Hepatic stellate cell (primary cell): ENCODE results near the gene CFAP45.

Experiments
- DNase-seq: peaks from one replicate; pipeline ENCODE4 v3.0.0; 2011; ENCODE audit warnings: low spot score

The CFAP45 gene

GRCh38 chr1:159900086-159900680 is at the start of gene CFAP45:
TSS of gene CFAP45 (minus strand) at chr1:159900165. CDS start at chr1:159900098, 67 bp downstream.
- DNase-seq, result peak; percentile 90

- no peak for DNase-seq
Measured at GRCh38 chr1:159949123-159949522, 49.2 kb upstream of the CFAP45 start.

GRCh38 chr1:159947942-159948341 is 48.0 kb upstream of the CFAP45 start:
- DNase-seq, result no peak

GRCh38 chr1:159946242-159947187 is 46.5 kb upstream of the CFAP45 start:
- DNase-seq, result no peak

- peak; percentile 58 for DNase-seq
Measured at GRCh38 chr1:159945483-159946241, 45.7 kb upstream of the CFAP45 start, which contains the start of gene IGSF9. TSS of gene IGSF9 (minus strand) at chr1:159945613. CDS start at chr1:159943454, 2,159 bp downstream.

- DNase-seq, result no peak
Measured at GRCh38 chr1:159944623-159945455, 44.9 kb upstream of the CFAP45 start.

GRCh38 chr1:159943908-159944622 is 44.1 kb upstream of the CFAP45 start:
- no peak for DNase-seq

GRCh38 chr1:159943278-159943640 is 43.3 kb upstream of the CFAP45 start:
- DNase-seq, result no peak

- no peak for DNase-seq
Measured at GRCh38 chr1:159942632-159943277, 42.8 kb upstream of the CFAP45 start.

- DNase-seq, result no peak
Measured at GRCh38 chr1:159941591-159942560, 41.9 kb upstream of the CFAP45 start.

GRCh38 chr1:159941141-159941540 is 41.2 kb upstream of the CFAP45 start:
- DNase-seq, result no peak

- DNase-seq, result no peak
Measured at GRCh38 chr1:159940006-159940620, 40.1 kb upstream of the CFAP45 start.

- no peak for DNase-seq
Measured at GRCh38 chr1:159939678-159940002, 39.7 kb upstream of the CFAP45 start.

- DNase-seq, result no peak
Measured at GRCh38 chr1:159938905-159939677, 39.1 kb upstream of the CFAP45 start.

GRCh38 chr1:159938211-159938852 is 38.4 kb upstream of the CFAP45 start:
- DNase-seq, result no peak

GRCh38 chr1:159937054-159937750 is 37.2 kb upstream of the CFAP45 start:
- no peak for DNase-seq
